ENCODE data around the gene ABLIM2. TPM values are rescaled to one million over a fixed set of nuclear protein-coding genes. Genes with fewer than 3 reads are reported as not detected.
"Not testable (repeated sequence)": the region's sequence is repeated elsewhere in the genome, so short reads cannot be mapped to it uniquely, and the experiment has no call there.

ABLIM2 gene
- polyA plus RNA-seq, 3 donors: 0.21 TPM; not detected in 2

GRCh38 chr4:8140915-8141314 is 17.7 kb downstream of the ABLIM2 start:
- Mint-ChIP-seq H3K36me3 (no peaks in the 10 kb centered on the region), H3K27ac (no peak overlapping the region), H3K9me3 (peaks cover 0 to 7% (median 3%) of the 10 kb centered on the region in 7 donors), H3K4me3 (no peak overlapping the region), H3K4me1 (no peaks in the 10 kb centered on the region), H3K27me3 (ENCODE audit: low read depth in 3 of 3) (peaks cover 19 to 34% (median 24%) of the 10 kb centered on the region in 3 donors)
- TF ChIP-seq CTCF (IDR thresholded peaks at IDR 0.05): no peak
- no peaks in the 10 kb centered on the region for H3K4me1 ChIP-seq (ENCODE audit: control insufficient read depth in 1 of 2, insufficient read depth in 2 of 2, low read length in 2 of 2)
- H3K27me3 ChIP-seq (ENCODE audit: control insufficient read depth in 2 of 2, insufficient read depth in 2 of 2, low read length in 2 of 2): peaks cover 0 to 7% of the 10 kb centered on the region in 2 donors
- H2AFZ ChIP-seq (ENCODE audit: insufficient read depth, low read depth, low read length, poor library complexity, severe bottlenecking): no peak overlapping the region
- H3K9ac ChIP-seq (ENCODE audit: insufficient read depth, low read length, poor library complexity, severe bottlenecking): no peak overlapping the region
- intact Hi-C loops (cut with micrococcal nuclease): no loop called here
- no peak for DNase-seq
- H3K4me3 ChIP-seq (replicated peaks in 1 of 3; ENCODE audit: low read depth in 2 of 3, low read length in 3 of 3): no peak overlapping the region
- 96% methylated on average over 4 of the region's 6 CpGs for WGBS (ENCODE audit: insufficient coverage)
- H3K79me2 ChIP-seq (ENCODE audit: insufficient read depth, low read length): no peaks in the 10 kb centered on the region
- H3K27ac ChIP-seq (ENCODE audit: low read depth in 1 of 2, low read length in 2 of 2): no peak overlapping the region
- H3K36me3 ChIP-seq (replicated peaks in 1 of 2; ENCODE audit: control insufficient read depth in 1 of 2, insufficient read depth in 2 of 2, low read length in 2 of 2): no peaks in the 10 kb centered on the region
- no peak overlapping the region for H3K4me2 ChIP-seq (replicated peaks; ENCODE audit: extremely low read depth, low read length, poor library complexity, severe bottlenecking)
- H3K9me3 ChIP-seq (replicated peaks in 1 of 2; ENCODE audit: control insufficient read depth in 1 of 2, insufficient read depth in 1 of 2, low read length in 2 of 2): no peaks in the 10 kb centered on the region
- H4K20me1 ChIP-seq (ENCODE audit: insufficient read depth, low read length): no peaks in the 10 kb centered on the region

GRCh38 chr4:8139726-8140125 is 18.9 kb downstream of the ABLIM2 start:
- DNase-seq; H3K9me3 ChIP-seq (replicated peaks in 1 of 2; ENCODE audit: control insufficient read depth in 1 of 2, insufficient read depth in 1 of 2, low read length in 2 of 2); H3K27ac Mint-ChIP-seq; H3K36me3 Mint-ChIP-seq; H3K4me1 ChIP-seq (ENCODE audit: control insufficient read depth in 1 of 2, insufficient read depth in 2 of 2, low read length in 2 of 2); intact Hi-C loops (cut with micrococcal nuclease); H3K36me3 ChIP-seq (replicated peaks in 1 of 2; ENCODE audit: control insufficient read depth in 1 of 2, insufficient read depth in 2 of 2, low read length in 2 of 2); H3K4me3 Mint-ChIP-seq; H3K4me3 ChIP-seq (replicated peaks in 1 of 3; ENCODE audit: low read depth in 2 of 3, low read length in 3 of 3); H2AFZ ChIP-seq (ENCODE audit: insufficient read depth, low read depth, low read length, poor library complexity, severe bottlenecking); H3K4me1 Mint-ChIP-seq; H3K9ac ChIP-seq (ENCODE audit: insufficient read depth, low read length, poor library complexity, severe bottlenecking); H3K79me2 ChIP-seq (ENCODE audit: insufficient read depth, low read length); H4K20me1 ChIP-seq (ENCODE audit: insufficient read depth, low read length); H3K9me3 Mint-ChIP-seq; H3K27me3 ChIP-seq (ENCODE audit: control insufficient read depth in 2 of 2, insufficient read depth in 2 of 2, low read length in 2 of 2); H3K27ac ChIP-seq (ENCODE audit: low read depth in 1 of 2, low read length in 2 of 2); H3K4me2 ChIP-seq (replicated peaks; ENCODE audit: extremely low read depth, low read length, poor library complexity, severe bottlenecking): not testable (repeated sequence)
- no CpG with 5 or more reads among the region's 5 CpGs for WGBS (ENCODE audit: insufficient coverage)
- peaks cover 14 to 22% (median 20%) of the 10 kb centered on the region in 3 donors for H3K27me3 Mint-ChIP-seq (ENCODE audit: low read depth in 3 of 3)
